Ammon's horn (tissue), 1 donor: ENCODE measurements around the gene PPAN.

Experiments used
- DNase-seq: peaks from one replicate; pipeline ENCODE4 v3.0.0-alpha.2; 2016; ENCODE audit warnings: low spot score

The PPAN gene

DNA sequence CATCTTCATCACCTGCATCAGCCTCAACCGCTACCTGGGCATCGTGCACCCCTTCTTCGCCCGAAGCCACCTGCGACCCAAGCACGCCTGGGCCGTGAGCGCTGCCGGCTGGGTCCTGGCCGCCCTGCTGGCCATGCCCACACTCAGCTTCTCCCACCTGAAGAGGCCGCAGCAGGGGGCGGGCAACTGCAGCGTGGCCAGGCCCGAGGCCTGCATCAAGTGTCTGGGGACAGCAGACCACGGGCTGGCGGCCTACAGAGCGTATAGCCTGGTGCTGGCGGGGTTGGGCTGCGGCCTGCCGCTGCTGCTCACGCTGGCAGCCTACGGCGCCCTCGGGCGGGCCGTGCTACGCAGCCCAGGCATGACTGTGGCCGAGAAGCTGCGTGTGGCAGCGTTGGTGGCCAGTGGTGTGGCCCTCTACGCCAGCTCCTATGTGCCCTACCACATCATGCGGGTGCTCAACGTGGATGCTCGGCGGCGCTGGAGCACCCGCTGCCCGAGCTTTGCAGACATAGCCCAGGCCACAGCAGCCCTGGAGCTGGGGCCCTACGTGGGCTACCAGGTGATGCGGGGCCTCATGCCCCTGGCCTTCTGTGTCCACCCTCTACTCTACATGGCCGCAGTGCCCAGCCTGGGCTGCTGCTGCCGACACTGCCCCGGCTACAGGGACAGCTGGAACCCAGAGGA, 7.9 kb downstream of the PPAN start:
- no peak for DNase-seq

DNA sequence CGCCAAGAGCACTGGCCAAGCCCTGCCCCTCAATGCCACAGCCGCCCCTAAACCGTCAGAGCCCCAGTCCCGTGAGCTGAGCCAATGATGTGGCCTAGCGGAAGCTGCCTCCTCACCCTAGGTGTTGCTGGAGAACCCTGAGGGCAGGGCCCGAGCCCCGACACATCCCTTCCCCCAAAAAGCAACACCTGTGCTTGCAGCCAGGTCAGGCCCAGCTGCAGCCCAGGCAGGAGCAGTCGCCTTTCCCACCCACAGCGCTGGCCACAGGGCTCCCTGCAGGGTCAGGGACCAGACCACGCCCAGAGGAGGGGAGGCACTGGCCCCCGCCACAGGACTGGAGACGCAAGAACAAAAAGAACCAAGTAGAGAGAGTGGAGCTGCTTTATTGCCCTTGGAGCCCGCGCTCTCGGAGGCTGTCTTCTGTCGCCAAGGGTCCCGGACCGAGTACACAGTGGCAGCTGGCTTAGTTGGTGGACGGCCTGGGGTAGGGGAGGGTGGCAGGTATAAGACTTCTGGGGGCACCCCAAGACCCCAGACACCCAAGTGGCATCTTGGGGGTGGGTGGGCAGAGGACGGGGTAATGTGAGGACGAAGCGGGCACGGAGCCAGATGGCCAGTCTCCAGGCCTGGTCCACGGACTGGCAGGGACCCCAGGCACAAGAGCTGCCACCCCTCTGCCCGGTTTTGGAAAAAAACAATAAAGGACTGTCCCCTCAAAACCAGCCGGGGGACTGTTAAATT, 8.7 kb downstream of the PPAN start:
- no peak for DNase-seq

DNA sequence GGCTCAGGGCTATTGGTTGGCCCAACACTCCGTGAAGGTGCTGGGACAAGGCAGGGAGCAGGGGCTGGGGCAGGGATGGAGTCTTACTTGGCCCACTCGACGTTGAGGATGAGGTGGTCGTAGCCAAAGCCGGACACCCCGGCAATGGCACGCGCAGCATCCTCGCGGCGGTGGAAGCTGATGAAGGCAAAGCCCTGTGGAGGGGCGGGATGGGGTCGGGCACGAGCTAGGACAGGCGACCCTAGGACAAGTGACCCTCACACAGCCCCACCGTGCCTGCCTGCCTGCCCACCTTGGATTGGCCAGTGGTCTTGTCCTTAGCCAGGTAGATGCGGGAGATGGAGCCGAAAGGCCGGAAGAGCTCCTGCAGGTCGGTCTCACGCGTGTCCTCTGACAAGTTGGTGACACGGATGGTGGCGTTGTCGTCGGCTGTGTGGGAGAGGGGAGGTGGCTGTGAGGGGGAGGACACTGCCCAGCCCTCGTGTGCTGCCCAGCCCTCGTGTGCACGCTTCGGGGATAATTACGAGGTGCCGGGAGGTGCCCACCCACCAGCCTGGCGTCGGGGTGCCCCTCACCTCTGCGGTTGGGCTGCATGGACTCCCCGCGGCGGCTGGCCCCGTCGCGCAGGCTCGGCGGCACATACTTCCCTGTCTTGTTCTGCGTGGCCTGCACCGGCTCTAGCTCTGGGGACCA, 9.4 kb downstream of the PPAN start:
- no peak for DNase-seq

DNA sequence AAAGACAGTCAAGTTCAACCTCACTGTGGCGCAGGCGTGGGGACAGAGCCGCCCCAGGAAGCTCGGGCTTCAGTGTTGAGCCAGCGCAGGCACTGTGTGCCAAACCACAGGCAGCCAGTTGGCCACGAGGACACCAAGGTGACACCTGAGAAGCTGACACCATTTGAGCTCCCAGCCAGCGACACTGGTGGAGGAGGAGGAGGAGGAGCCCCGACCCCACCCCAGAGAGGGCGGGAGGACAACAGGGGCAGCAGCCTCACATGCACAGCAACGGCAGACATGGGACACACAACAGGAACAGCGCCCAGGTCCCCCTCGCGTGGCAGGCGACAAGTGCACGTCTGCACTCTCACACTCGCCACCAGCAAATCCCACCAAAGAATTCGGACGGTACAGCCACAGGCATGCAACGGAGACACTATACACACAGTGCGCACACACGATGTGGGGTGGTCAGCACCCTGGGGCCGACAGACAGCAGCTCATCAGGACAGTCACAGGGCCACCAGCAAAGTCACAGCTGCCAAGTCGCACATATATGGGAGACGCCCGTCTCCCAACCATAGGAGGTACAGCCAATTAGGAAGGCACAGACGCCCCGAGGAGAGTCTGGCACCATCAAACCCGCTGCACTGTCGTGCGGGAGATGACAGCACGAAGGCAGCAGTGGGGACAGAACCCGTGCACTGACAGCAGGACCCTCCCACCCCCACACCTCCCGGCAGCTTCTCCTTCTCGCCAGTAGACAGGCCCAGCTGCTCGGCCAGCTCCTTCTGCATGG, 10.1 kb downstream of the PPAN start:
- no peak for DNase-seq

DNA sequence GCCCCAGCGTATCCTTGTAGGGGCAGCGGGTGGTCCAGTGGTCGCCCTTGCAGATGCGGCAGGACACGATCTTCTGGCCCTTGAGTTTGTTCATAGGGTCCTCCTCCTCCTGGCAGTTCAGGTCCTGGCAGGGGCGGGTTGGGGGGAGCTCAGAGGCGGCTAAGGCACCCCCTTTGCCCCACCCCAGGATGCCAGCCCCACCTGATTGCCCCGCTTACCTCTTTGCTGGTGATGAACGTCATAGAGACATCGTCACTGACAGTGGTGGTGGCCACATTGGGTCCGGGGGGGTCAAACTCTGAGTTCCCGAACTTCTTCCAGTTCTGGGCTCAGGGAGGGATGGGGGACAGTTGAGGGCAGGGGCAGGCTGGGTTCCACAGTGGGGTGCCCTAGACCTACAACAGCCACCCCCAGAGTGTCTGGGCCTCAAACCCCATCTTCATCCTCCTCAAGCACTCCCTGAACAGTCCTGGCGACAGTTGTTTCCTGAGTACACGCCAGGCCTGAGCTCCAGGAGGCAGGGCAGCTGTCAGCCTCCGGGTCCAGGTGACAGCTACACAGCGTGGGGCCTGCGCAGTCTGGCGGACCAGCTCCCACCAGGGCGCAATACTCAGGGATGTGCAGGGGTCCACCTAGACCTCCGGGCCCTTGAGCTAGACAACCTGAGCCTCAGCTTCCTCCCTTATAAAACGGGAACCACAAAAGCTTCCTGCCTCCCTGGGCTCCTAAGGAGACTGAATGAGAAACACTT, 10.9 kb downstream of the PPAN start:
- no peak for DNase-seq

DNA sequence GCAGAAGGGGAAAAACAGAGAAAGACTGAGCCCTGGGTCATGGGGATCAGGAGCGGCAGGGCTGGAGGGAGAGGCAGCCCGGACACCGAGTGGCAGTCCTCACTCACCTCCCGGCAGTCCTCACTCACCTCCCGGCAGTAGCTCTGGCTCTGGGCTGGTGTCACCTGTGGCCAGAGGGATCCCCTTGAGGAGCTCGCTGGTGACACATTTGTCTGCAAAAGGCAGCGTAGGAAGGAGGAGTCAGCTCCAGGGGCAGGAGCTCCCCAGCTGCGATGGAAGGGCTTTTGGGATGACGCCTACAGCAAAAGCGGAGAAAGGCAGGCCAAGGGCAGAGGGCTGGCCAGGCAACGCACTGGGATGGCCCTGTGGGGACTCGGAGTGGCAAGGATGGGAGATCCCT, 12.8 kb downstream of the PPAN start:
- no peak for DNase-seq

GRCh38 chr19:10120538-10121189, 14.5 kb downstream of the PPAN start:
- no peak for DNase-seq

DNA sequence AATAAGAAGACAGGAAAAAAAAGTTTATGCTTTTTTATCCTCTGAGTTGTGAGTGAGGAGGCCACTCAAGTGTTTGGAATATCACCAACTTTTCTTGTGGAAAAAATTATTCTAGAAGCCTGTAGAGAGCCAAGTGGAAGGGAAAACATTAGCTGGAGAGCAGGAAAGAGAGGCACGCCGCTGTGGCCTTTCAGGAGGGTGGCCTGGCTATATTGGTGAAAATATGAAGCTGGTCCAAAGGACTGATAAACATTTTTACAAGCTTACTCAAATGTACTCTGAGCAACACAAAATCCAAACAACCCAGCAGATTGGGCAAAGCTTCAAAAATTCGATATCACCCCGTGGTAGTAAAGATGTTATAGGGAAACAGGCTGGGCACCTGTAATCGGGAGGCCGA, 15.9 kb downstream of the PPAN start:
- no peak for DNase-seq

DNA sequence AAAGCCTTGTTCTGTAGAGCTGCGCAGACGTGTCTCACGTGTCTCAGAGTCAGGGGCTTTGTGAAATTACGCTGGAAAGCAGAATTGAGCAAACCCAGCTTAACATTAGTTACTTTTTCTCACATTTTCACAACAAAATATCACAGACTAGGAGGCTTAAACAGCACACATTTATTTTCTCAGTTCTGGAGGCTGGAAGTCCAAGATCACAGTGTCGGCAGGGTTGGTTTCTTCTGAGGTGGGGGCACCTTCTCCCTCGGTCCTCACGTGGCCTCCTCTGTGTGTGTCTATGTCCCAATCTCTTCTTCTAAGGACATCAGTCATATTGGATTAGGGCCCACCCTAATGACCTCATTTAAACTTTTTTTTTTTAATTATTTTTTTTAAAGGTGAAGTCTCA, 18.3 kb downstream of the PPAN start:
- DNase-seq: no peak

GRCh38 chr19:10126213-10126639, 20.1 kb downstream of the PPAN start:
- DNase-seq: no peak

GRCh38 chr19:10132905-10133304, 26.7 kb downstream of the PPAN start:
- DNase-seq: no peak

GRCh38 chr19:10133596-10133995, 27.4 kb downstream of the PPAN start:
- no peak for DNase-seq

DNA sequence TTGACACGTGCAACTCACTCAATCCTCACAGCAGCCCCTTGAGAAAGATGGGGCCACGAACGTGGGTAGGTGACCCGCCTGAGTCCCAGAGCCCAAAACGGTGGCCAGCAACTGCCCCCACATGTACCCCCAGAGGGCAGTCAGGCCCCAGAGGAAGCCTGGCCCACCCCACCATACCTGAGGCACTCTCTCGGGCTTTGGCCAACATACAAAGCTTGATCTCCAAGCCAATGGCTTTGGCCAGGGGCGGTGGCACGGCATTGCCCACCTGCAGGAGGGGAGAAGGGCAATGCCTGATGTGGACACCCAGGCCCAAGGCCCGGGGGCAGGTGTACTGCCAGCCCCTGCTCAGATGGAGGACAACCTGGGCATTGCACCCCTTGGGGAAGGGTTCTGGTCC, 27.9 kb downstream of the PPAN start:
- no peak for DNase-seq

DNA sequence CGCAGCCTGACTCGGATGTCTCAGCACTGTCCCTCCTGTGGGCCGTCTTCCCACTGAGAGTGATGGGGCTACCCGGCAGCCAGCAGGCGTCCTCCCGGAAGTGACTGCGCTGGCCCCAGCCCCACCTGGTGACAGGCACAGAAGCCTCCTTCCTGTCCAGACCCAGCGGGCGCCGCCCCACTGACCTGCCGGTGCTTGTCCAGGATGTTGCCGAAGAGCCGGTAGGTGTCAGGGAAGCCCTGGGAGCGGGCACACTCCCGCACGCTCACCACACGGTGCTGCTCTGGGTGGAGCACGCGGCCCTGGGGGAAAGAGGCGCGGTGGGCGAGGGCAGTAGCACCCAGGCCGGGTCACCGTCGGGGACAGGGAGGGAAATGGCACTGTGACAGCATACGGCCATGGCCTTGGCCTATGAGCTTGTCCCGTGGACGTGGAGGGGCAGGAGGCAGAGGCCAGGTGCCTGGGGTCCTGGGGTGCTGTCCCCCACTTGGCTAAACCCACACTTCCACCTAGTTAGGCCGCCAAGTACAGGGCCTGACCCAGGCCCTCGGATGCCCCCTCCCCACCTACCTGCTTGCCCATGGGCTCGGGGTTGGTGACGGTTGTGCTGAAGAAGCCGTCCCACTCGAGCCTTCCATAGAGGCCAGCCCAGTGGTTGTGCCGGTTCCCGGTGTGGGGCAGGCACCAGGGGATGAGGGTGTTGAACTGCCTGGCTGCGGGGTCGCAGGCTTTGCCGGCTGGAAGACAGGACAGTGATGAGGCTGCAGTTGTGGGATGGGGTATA, 29.6 kb downstream of the PPAN start:
- DNase-seq: no peak

- DNase-seq: no peak
Measured at GRCh38 chr19:10136936-10137335, 30.8 kb downstream of the PPAN start.

DNA sequence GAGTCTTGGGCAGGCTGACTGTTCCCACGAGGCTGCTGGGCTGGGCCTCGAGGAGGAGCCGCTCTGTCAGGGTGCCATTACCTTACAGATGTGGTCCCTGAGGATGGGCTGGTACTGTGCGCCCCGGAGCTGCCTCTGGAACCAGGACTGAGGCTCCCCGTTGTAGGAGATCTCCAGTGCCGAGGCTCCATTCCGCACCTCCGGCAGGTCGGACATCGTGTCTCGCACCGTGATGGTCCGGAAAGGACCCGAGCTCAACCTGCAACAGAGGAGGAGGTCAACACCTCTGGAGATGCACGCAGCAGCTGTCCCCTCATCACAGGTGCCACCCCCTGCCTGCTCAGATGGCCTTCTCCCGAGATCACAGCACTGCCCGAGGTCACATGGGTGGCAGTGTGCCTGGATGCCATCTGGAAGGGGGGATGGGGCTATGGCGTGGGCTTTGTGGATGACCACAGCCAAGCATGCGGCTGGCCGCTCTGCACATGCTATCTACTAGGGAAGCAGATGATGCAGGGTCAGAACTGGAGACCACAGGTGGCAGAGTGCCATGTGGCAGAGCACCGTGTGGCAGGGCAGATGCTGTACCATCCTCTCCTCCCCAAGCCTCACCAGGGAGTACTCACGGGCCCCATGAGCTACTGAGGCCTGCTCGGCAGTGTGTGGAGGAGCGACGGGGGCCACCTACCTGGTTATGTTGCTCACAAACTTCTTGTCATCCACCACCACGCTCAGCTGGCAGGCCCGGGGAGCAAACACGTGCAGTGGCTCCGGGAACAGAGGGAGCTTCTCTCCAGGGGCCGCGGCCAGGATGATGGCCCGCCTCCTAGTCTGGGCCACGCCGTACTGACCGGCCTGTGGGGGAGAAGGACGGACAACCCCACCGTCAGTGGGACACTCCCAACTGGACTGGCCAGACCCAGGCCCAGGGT, 31.9 kb downstream of the PPAN start:
- peak; percentile 74 for DNase-seq

- DNase-seq: no peak
Measured at GRCh38 chr19:10138879-10139795, 33.0 kb downstream of the PPAN start.

DNA sequence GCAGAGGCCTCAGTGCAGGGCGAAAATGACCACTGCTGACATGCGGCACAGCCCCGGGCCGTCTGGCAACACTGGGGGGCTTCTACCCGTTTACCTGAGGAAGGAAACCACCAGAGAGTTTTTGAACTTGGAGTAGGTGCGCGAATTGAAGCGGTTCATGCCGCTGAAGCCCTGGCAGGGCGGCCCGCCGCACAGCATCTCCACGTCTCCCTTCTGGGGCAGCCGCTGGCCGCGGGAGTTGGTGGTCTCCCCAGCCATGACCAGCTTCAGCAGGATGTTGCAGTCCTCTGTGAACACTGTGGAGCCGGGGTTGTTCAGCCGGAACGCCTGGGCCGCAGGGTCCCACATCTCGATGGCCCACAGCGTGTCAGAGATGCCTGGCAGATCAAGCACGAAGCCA, 33.8 kb downstream of the PPAN start:
- no peak for DNase-seq
